ENCODE measurements around the gene SMARCC1. TPM values are rescaled to one million over a fixed set of nuclear protein-coding genes. Genes with fewer than 3 reads are reported as not detected.

Gene SMARCC1
- total RNA-seq, 1 experiment from 2014 or later = 249 TPM

DNA sequence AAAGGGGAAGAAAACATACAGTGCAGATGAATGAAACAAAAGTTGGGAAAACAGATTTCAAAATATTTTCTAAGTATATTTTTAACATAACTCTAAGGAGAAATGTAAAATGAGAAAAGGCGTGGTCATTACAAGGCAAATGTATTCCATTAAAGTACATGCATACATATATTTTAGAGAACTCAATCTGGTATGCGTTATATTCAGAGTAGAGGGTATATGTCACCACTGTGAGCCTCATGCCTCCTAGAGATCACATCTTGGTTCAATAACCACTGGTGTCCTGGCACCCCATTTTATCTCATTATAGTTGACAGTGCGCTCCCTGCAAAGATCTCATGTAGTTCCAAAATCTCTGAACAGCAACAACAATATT, 77.5 kb downstream of the SMARCC1 start (continued):
- no peak for TF ChIP-seq FOXP4 (CRISPR knock-in tag; IDR thresholded peaks at IDR 0.05)
- no peak for TF ChIP-seq NR1H2 (CRISPR knock-in tag; IDR thresholded peaks at IDR 0.05)
- no peak for TF ChIP-seq SMAD3 (CRISPR knock-in tag; IDR thresholded peaks at IDR 0.05; ENCODE audit: borderline replicate concordance)
- no peak for TF ChIP-seq GRHL2 (CRISPR knock-in tag; IDR thresholded peaks at IDR 0.05; ENCODE audit: insufficient replicate concordance, severe bottlenecking)
- TF ChIP-seq JAZF1 (CRISPR knock-in tag; IDR thresholded peaks at IDR 0.05) = no peak
- TF ChIP-seq MYBL2 (CRISPR knock-in tag; IDR thresholded peaks at IDR 0.05) = no peak
- TF ChIP-seq RORB (CRISPR knock-in tag; IDR thresholded peaks at IDR 0.05) = no peak
- no peak for TF ChIP-seq ZNF423 (CRISPR knock-in tag; IDR thresholded peaks at IDR 0.05)
- TF ChIP-seq, protein P1, sequence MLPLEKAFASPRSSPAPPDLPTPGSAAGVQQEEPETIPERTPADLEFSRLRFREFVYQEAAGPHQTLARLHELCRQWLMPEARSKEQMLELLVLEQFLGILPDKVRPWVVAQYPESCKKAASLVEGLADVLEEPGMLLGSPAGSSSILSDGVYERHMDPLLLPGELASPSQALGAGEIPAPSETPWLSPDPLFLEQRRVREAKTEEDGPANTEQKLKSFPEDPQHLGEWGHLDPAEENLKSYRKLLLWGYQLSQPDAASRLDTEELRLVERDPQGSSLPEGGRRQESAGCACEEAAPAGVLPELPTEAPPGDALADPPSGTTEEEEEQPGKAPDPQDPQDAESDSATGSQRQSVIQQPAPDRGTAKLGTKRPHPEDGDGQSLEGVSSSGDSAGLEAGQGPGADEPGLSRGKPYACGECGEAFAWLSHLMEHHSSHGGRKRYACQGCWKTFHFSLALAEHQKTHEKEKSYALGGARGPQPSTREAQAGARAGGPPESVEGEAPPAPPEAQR (CRISPR knock-in tag; IDR thresholded peaks at IDR 0.05) = no peak
- TF ChIP-seq NFE2L1 (CRISPR knock-in tag; IDR thresholded peaks at IDR 0.05) = no peak
- no peak for TF ChIP-seq HMGXB4 (CRISPR knock-in tag; IDR thresholded peaks at IDR 0.05)
- TF ChIP-seq PREB (CRISPR knock-in tag; IDR thresholded peaks at IDR 0.05; ENCODE audit: borderline replicate concordance) = no peak

GRCh38 chr3:47701388-47701787, 80.3 kb downstream of the SMARCC1 start:
- no peak for DNase-seq (ENCODE audit: low spot score)
- POLR2A ChIA-PET = no interaction called here
- TF ChIP-seq, protein P2, sequence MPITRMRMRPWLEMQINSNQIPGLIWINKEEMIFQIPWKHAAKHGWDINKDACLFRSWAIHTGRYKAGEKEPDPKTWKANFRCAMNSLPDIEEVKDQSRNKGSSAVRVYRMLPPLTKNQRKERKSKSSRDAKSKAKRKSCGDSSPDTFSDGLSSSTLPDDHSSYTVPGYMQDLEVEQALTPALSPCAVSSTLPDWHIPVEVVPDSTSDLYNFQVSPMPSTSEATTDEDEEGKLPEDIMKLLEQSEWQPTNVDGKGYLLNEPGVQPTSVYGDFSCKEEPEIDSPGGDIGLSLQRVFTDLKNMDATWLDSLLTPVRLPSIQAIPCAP (CRISPR knock-in tag; IDR thresholded peaks at IDR 0.05) = no peak
- TF ChIP-seq RORB (CRISPR knock-in tag; IDR thresholded peaks at IDR 0.05) = no peak
- no peak for TF ChIP-seq MYBL2 (CRISPR knock-in tag; IDR thresholded peaks at IDR 0.05)
- TF ChIP-seq, protein P3, sequence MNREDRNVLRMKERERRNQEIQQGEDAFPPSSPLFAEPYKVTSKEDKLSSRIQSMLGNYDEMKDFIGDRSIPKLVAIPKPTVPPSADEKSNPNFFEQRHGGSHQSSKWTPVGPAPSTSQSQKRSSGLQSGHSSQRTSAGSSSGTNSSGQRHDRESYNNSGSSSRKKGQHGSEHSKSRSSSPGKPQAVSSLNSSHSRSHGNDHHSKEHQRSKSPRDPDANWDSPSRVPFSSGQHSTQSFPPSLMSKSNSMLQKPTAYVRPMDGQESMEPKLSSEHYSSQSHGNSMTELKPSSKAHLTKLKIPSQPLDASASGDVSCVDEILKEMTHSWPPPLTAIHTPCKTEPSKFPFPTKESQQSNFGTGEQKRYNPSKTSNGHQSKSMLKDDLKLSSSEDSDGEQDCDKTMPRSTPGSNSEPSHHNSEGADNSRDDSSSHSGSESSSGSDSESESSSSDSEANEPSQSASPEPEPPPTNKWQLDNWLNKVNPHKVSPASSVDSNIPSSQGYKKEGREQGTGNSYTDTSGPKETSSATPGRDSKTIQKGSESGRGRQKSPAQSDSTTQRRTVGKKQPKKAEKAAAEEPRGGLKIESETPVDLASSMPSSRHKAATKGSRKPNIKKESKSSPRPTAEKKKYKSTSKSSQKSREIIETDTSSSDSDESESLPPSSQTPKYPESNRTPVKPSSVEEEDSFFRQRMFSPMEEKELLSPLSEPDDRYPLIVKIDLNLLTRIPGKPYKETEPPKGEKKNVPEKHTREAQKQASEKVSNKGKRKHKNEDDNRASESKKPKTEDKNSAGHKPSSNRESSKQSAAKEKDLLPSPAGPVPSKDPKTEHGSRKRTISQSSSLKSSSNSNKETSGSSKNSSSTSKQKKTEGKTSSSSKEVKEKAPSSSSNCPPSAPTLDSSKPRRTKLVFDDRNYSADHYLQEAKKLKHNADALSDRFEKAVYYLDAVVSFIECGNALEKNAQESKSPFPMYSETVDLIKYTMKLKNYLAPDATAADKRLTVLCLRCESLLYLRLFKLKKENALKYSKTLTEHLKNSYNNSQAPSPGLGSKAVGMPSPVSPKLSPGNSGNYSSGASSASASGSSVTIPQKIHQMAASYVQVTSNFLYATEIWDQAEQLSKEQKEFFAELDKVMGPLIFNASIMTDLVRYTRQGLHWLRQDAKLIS (CRISPR knock-in tag; IDR thresholded peaks at IDR 0.05; ENCODE audit: borderline replicate concordance) = no peak
- no peak for TF ChIP-seq ZNF219 (CRISPR knock-in tag; IDR thresholded peaks at IDR 0.05; ENCODE audit: borderline replicate concordance)
- no peak for TF ChIP-seq ZNF281 (CRISPR knock-in tag; IDR thresholded peaks at IDR 0.05)
- TF ChIP-seq, protein P4, sequence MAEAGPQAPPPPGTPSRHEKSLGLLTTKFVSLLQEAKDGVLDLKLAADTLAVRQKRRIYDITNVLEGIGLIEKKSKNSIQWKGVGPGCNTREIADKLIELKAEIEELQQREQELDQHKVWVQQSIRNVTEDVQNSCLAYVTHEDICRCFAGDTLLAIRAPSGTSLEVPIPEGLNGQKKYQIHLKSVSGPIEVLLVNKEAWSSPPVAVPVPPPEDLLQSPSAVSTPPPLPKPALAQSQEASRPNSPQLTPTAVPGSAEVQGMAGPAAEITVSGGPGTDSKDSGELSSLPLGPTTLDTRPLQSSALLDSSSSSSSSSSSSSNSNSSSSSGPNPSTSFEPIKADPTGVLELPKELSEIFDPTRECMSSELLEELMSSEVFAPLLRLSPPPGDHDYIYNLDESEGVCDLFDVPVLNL (CRISPR knock-in tag; IDR thresholded peaks at IDR 0.05; ENCODE audit: borderline replicate concordance, low read depth) = no peak
- no peak for TF ChIP-seq MXD4 (CRISPR knock-in tag; IDR thresholded peaks at IDR 0.05; ENCODE audit: borderline replicate concordance)
- TF ChIP-seq NFYB (CRISPR knock-in tag; conservative IDR thresholded peaks at IDR 0.05; ENCODE audit: low read depth) = no peak
- TF ChIP-seq FOXK1 (CRISPR knock-in tag; IDR thresholded peaks at IDR 0.05) = no peak
- TF ChIP-seq ZBTB21 (CRISPR knock-in tag; IDR thresholded peaks at IDR 0.05; ENCODE audit: borderline replicate concordance) = no peak

More at GRCh38 chr3:47701388-47701787, 80.3 kb downstream of the SMARCC1 start:
- Mint-ChIP-seq H3K4me3 (no peak overlapping the region), H3K27me3 (ENCODE audit: low read depth) (no peaks in the 10 kb centered on the region), H3K27ac (no peak overlapping the region), H3K9me3 (no peaks in the 10 kb centered on the region), H3K4me1 (no peaks in the 10 kb centered on the region), H3K36me3 (peaks cover 61% of the 10 kb centered on the region)
- ATAC-seq = no peak
- CTCF ChIA-PET = no interaction called here
